DOHH2 (cell line): ENCODE data around the gene CDH4.

Source experiments
- H3F3A ChIP-seq: fragments of 200-600 bp; sonication (generic), shearing (Covaris generic); 2 replicates; pipeline ENCODE4 v1.6.0; 2016; ENCODE audit warnings: antibody characterized with exemption, mild to moderate bottlenecking; ENCODE audit not compliant: control insufficient read depth, insufficient read depth
- H3K27ac ChIP-seq: fragments of 200-600 bp; sonication (generic); 2 replicates; pipeline ENCODE4 v1.5.1; 2014; ENCODE audit warnings: low read depth, mild to moderate bottlenecking, low read length, moderate library complexity
- H3K27me3 ChIP-seq: fragments of 200-600 bp; sonication (generic); 2 replicates; pipeline ENCODE4 v1.6.1; 2014; ENCODE audit warnings: mild to moderate bottlenecking, low read length, mixed read lengths; ENCODE audit not compliant: control insufficient read depth
- H3K36me3 ChIP-seq: fragments of 200-600 bp; sonication (generic); 2 replicates; pipeline ENCODE4 v1.6.1; 2014; ENCODE audit warnings: mild to moderate bottlenecking, low read length, moderate library complexity, mixed read lengths; ENCODE audit not compliant: control insufficient read depth
- H3K4me1 ChIP-seq: fragments of 200-600 bp; sonication (generic); 2 replicates; pipeline ENCODE4 v1.6.1; 2014; ENCODE audit warnings: mild to moderate bottlenecking, low read length, mixed read lengths; ENCODE audit not compliant: control insufficient read depth
- H3K4me2 ChIP-seq: fragments of 200-600 bp; sonication (generic); 2 replicates; pipeline ENCODE4 v1.6.0; 2014; ENCODE audit warnings: mild to moderate bottlenecking, low read length, moderate library complexity
- H3K4me3 ChIP-seq: fragments of 200-600 bp; sonication (generic); 2 replicates; pipeline ENCODE4 v1.5.1; 2014; ENCODE audit warnings: mild to moderate bottlenecking, low read length, mixed read lengths
- H3K79me2 ChIP-seq: fragments of 200-600 bp; sonication (generic); 2 replicates; pipeline ENCODE4 v1.6.1; 2014; ENCODE audit warnings: mild to moderate bottlenecking, low read length, mixed read lengths; ENCODE audit not compliant: control insufficient read depth
- H3K9me2 ChIP-seq: fragments of 200-600 bp; sonication (generic); replicated peaks from 2 replicates; pipeline ENCODE4 v1.6.1; 2014; ENCODE audit warnings: mild to moderate bottlenecking, low read length, mixed read lengths; ENCODE audit not compliant: control insufficient read depth
- H3K9me3 ChIP-seq: fragments of 200-600 bp; sonication (generic); 2 replicates; pipeline ENCODE4 v1.6.1; 2014; ENCODE audit warnings: antibody characterized with exemption, low read length, mixed read lengths; ENCODE audit not compliant: control insufficient read depth, insufficient read depth
- H4K20me1 ChIP-seq: fragments of 200-600 bp; sonication (generic); 2 replicates; pipeline ENCODE4 v1.6.0; 2014; ENCODE audit warnings: low read depth, mild to moderate bottlenecking, antibody characterized with exemption, low read length, moderate library complexity; ENCODE audit not compliant: control insufficient read depth, insufficient read depth
- CTCF ChIP-seq: fragments of 200-600 bp; sonication (generic); IDR thresholded peaks from one replicate; pipeline ENCODE4 v1.5.1; 2014; ENCODE audit warnings: antibody characterized with exemption, mild to moderate bottlenecking, low read depth, low read length; ENCODE audit not compliant: poor library complexity, severe bottlenecking
- EZH2phosphoT487 ChIP-seq: fragments of 200-600 bp; sonication (generic); IDR thresholded peaks from 2 replicates; pipeline ENCODE4 v1.6.1; 2017; ENCODE audit warnings: borderline replicate concordance, mild to moderate bottlenecking, antibody characterized with exemption, low read length, moderate library complexity, mixed read lengths

The CDH4 gene

GRCh38 chr20:61817575-61817974 is 565.5 kb downstream of the CDH4 start:
- no peaks in the 10 kb centered on the region for H3K79me2 ChIP-seq
- no peaks in the 10 kb centered on the region for H3F3A ChIP-seq
- no peaks in the 10 kb centered on the region for H4K20me1 ChIP-seq
- H3K4me2 ChIP-seq: no peak overlapping the region
- H3K9me2 ChIP-seq: no peaks in the 10 kb centered on the region
- H3K27ac ChIP-seq: no peak overlapping the region
- H3K9me3 ChIP-seq: no peaks in the 10 kb centered on the region
- TF ChIP-seq EZH2phosphoT487: no peak
- TF ChIP-seq CTCF: no peak
- H3K4me3 ChIP-seq: no peak overlapping the region
- no peaks in the 10 kb centered on the region for H3K4me1 ChIP-seq
- no peaks in the 10 kb centered on the region for H3K36me3 ChIP-seq
- H3K27me3 ChIP-seq: no peaks in the 10 kb centered on the region

DNA sequence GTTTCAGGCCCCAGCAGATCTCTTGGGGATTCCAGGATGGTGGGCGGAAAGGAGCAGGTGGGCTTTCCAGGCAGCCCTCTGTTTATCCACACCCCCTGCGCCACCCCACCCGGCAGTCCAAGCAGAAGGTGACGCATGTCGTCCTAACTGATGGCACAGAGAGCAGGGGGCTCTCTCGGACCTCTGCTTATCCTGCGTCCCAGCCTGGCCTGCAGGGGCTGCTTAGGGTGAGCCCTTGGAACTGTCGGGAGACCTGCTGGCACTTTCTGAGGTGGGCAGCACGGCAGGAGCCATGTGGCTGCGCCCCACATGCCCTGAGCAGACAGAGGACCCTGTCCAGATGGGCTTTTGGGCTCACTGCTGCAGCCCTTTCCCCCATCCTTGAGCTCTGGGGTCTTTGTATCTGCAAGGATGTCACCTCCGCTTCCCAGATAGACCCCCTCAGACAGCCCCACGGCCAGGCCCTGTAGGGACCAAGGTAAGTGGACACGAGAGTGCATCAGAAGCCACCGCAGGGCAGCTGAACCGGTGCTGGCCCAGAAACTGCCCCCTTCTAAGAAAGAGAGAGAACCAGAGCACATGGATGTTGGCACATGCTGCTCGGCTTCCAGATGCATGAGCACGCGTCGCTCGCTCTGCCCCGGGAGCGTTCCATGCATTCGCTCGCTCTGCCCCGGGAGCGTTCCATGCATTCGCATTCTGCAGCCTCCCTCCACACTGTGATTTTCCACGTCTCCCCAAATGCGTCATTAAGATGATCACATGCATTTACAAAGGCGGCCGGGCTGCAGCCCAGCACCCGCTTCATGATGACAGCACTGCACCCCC is 566.9 kb downstream of the CDH4 start:
- no peaks in the 10 kb centered on the region for H4K20me1 ChIP-seq
- no peaks in the 10 kb centered on the region for H3K4me1 ChIP-seq
- TF ChIP-seq CTCF (no peak), EZH2phosphoT487 (no peak)
- H3K4me2 ChIP-seq: no peak overlapping the region
- H3K27ac ChIP-seq: no peak overlapping the region
- no peak overlapping the region for H3K4me3 ChIP-seq
- H3K36me3 ChIP-seq: no peaks in the 10 kb centered on the region
- no peaks in the 10 kb centered on the region for H3K27me3 ChIP-seq
- H3K9me2 ChIP-seq: no peaks in the 10 kb centered on the region
- H3K9me3 ChIP-seq: no peaks in the 10 kb centered on the region
- no peaks in the 10 kb centered on the region for H3F3A ChIP-seq
- H3K79me2 ChIP-seq: no peaks in the 10 kb centered on the region

GRCh38 chr20:61819574-61819846 is 567.4 kb downstream of the CDH4 start:
- Histone ChIP-seq H3K4me3 (no peak overlapping the region), H3K9me3 (no peaks in the 10 kb centered on the region), H3K79me2 (no peaks in the 10 kb centered on the region), H4K20me1 (no peaks in the 10 kb centered on the region), H3F3A (no peaks in the 10 kb centered on the region), H3K27ac (no peak overlapping the region), H3K36me3 (no peaks in the 10 kb centered on the region), H3K4me2 (no peak overlapping the region), H3K27me3 (no peaks in the 10 kb centered on the region), H3K4me1 (no peaks in the 10 kb centered on the region), H3K9me2 (no peaks in the 10 kb centered on the region)
- TF ChIP-seq EZH2phosphoT487: no peak
- TF ChIP-seq CTCF: no peak
